Stimulated activated naive CD4-positive, alpha-beta T cell (primary cell): Measurements from ENCODE around the gene FANK1.

Experiments
- DNase-seq, 6 experiments: peaks; one replicate each; lab custom pipeline; 2025; lab: John Stamatoyannopoulos, UW

FANK1 gene

GRCh38 chr10:125896088-125896934 lies at the start of gene FANK1:
FANK1 (plus strand) TSS chr10:125896564; CDS start chr10:125896643, 79 bp downstream.
- peak; percentile 57 to 79 (median 64) for DNase-seq

- no peak for DNase-seq
These were observed 49.5 kb upstream of the FANK1 start for GRCh38 chr10:125846894-125847293.

GRCh38 chr10:125848371-125848770 lies 48.0 kb upstream of the FANK1 start:
- DNase-seq = no peak

- no peak for DNase-seq
These were observed 47.5 kb upstream of the FANK1 start for GRCh38 chr10:125848857-125849256.

GRCh38 chr10:125849448-125849847 lies 46.9 kb upstream of the FANK1 start:
- no peak for DNase-seq

- no peak for DNase-seq
These were observed 45.3 kb upstream of the FANK1 start for GRCh38 chr10:125850766-125851731.

- no peak for DNase-seq
These were observed 43.9 kb upstream of the FANK1 start for GRCh38 chr10:125852487-125852886.

- DNase-seq = no peak
These were observed 39.1 kb upstream of the FANK1 start for GRCh38 chr10:125857185-125857760.

- DNase-seq = no peak
These were observed 37.1 kb upstream of the FANK1 start for GRCh38 chr10:125859128-125859817.

GRCh38 chr10:125865120-125865519 lies 31.2 kb upstream of the FANK1 start:
- DNase-seq = no peak

GRCh38 chr10:125866421-125867029 lies 29.8 kb upstream of the FANK1 start:
- no peak for DNase-seq

GRCh38 chr10:125868372-125868975 lies 27.9 kb upstream of the FANK1 start:
- peak in 2 of 6 experiments; percentile 6 to 8 for DNase-seq

GRCh38 chr10:125871338-125871737 lies 25.0 kb upstream of the FANK1 start:
- no peak for DNase-seq

GRCh38 chr10:125878957-125879835 lies 17.2 kb upstream of the FANK1 start:
- no peak for DNase-seq

GRCh38 chr10:125880719-125881118 lies 15.6 kb upstream of the FANK1 start:
- no peak for DNase-seq

- no peak for DNase-seq
These were observed 15.2 kb upstream of the FANK1 start, which contains the start of gene DHX32 for GRCh38 chr10:125881192-125881591. DHX32 (minus strand) TSS chr10:125881292; CDS start chr10:125880824, 468 bp downstream.

- DNase-seq = no peak
These were observed 13.8 kb upstream of the FANK1 start for GRCh38 chr10:125882596-125882995.

GRCh38 chr10:125883211-125883610 lies 13.2 kb upstream of the FANK1 start:
- DNase-seq = no peak

- no peak for DNase-seq
These were observed 9.4 kb upstream of the FANK1 start for GRCh38 chr10:125886914-125887512.
